HepG2 (cell line): ENCODE measurements around the gene MBOAT7. TPM values are rescaled to one million over a fixed set of nuclear protein-coding genes. Genes with fewer than 3 reads are reported as not detected.

Experiments
- BRD4 ChIP-seq: sonication (generic); formaldehyde crosslinking; IDR thresholded peaks from 2 replicates; pipeline ENCODE4 v1.4.0; 2020; ENCODE audit warnings: missing genetic modification reagents
- CEBPZ ChIP-seq: IDR thresholded peaks from 2 replicates; pipeline ENCODE4 v1.6.1; 2012; ENCODE audit warnings: low read length, improper control_type of control experiment
- E2F5 ChIP-seq: sonication (generic); formaldehyde crosslinking; conservative IDR thresholded peaks from 2 replicates; pipeline ENCODE4 v1.4.0; 2020; ENCODE audit warnings: missing genetic modification reagents
- FOXC1 ChIP-seq: sonication (generic); formaldehyde crosslinking; IDR thresholded peaks from 2 replicates; pipeline ENCODE4 v1.8.0; 2022; ENCODE audit warnings: mild to moderate bottlenecking, missing genetic modification reagents, borderline replicate concordance
- KLF6 ChIP-seq: IDR thresholded peaks from 2 replicates; pipeline ENCODE4 v1.8.0; 2016; ENCODE audit warnings: missing biosample characterization, missing genetic modification reagents
- MIER3 ChIP-seq: IDR thresholded peaks from 2 replicates; pipeline ENCODE4 v1.6.1; 2016; ENCODE audit warnings: missing compliant biosample characterization, borderline replicate concordance
- NFYC ChIP-seq: IDR thresholded peaks from 2 replicates; pipeline ENCODE4 v1.6.1; 2016; ENCODE audit warnings: missing genetic modification reagents, missing compliant biosample characterization
- PHF21A ChIP-seq: sonication (generic); formaldehyde crosslinking; IDR thresholded peaks from 2 replicates; pipeline ENCODE4 v1.5.0; 2020; ENCODE audit warnings: mild to moderate bottlenecking, missing genetic modification reagents
- SMARCE1 ChIP-seq: fragments of 450-650 bp; IDR thresholded peaks from 2 replicates; pipeline ENCODE4 v1.6.1; 2017; ENCODE audit warnings: borderline replicate concordance
- TEAD2 ChIP-seq: sonication (generic); formaldehyde crosslinking; IDR thresholded peaks from 2 replicates; pipeline ENCODE4 v1.9.0; 2021; ENCODE audit warnings: missing genetic modification reagents
- ZBED4 ChIP-seq: sonication (generic); formaldehyde crosslinking; IDR thresholded peaks from 2 replicates; pipeline ENCODE4 v1.4.0; 2020; ENCODE audit warnings: missing genetic modification reagents, borderline replicate concordance
- ZNF317 ChIP-seq: sonication (generic); formaldehyde crosslinking; IDR thresholded peaks from 2 replicates; pipeline ENCODE4 v1.5.0; 2020; ENCODE audit warnings: mild to moderate bottlenecking, missing genetic modification reagents
- ZNF503 ChIP-seq: sonication (generic); formaldehyde crosslinking; IDR thresholded peaks from 2 replicates; pipeline ENCODE4 v1.4.0; 2020; ENCODE audit warnings: missing genetic modification reagents
- ZNF549 ChIP-seq: sonication (generic); formaldehyde crosslinking; IDR thresholded peaks from 2 replicates; pipeline ENCODE4 v1.5.0; 2020; ENCODE audit warnings: missing genetic modification reagents
- ZNF800 ChIP-seq: sonication (generic); formaldehyde crosslinking; IDR thresholded peaks from 2 replicates; pipeline ENCODE4 v1.4.0; 2020; ENCODE audit warnings: missing genetic modification reagents
- ZNF841 ChIP-seq: sonication (generic); formaldehyde crosslinking; IDR thresholded peaks from 2 replicates; pipeline ENCODE4 v1.8.1; 2023; ENCODE audit warnings: missing genetic modification reagents, borderline replicate concordance
- polyA plus RNA-seq, 8 experiments: library from polyadenylated mRNA; depleted of rRNA in 3 of 8; stranded (reverse) in 7 of 8; unstranded in 1 of 8; fragments of >200 nt; fragmentation: Illumina TruSeq in 4 of 8; extraction: Trizol in 4 of 8; gene quantifications; 2 replicates each; pipeline versions ENCODE4 v1.2.1 to v1.2.3, GENCODE V29; 2011 to 2016; ENCODE audit warnings: low read depth in 4 of 8, missing spikeins in 1 of 8, mixed read lengths in 1 of 8; ENCODE audit not compliant: insufficient read depth in 1 of 8
- total RNA-seq, 5 experiments: library from RNA; depleted of rRNA; stranded (reverse); fragments of >200 nt; fragmentation: Illumina TruSeq; extraction: Trizol; gene quantifications; 2 replicates each; pipeline ENCODE4 v1.2.3, GENCODE V29; 2016; ENCODE audit warnings: low read depth in 1 of 5

MBOAT7 gene
- total and polyA plus RNA-seq, 2 of the 13 experiments (the other 11 are each of a cell fraction or from before 2014, with no cell fraction given) = 22.2 to 25.5 TPM

- TF ChIP-seq NFYC (peak; percentile 11; the same call in 1 of the 2 replicates), ZNF841 (CRISPR knock-in tag) (no peak), BRD4 (CRISPR knock-in tag) (0 out of 2 replicates have a peak, but pooled peaks have one; percentile 44), ZNF549 (CRISPR knock-in tag) (no peak), ZBED4 (0 out of 2 replicates have a peak, but pooled peaks have one; percentile 20), ZNF503 (peak; percentile 8; the same call in 1 of the 2 replicates), KLF6 (CRISPR knock-in tag) (no peak), ZNF800 (CRISPR knock-in tag) (no peak), SMARCE1 (no peak), FOXC1 (peak; percentile 22; the same call in 1 of the 2 replicates), E2F5 (CRISPR knock-in tag) (peak; percentile 77), TEAD2 (no peak), ZNF317 (CRISPR knock-in tag) (0 out of 2 replicates have a peak, but pooled peaks have one; percentile 42), CEBPZ (no peak), PHF21A (CRISPR knock-in tag) (peak; percentile 79), MIER3 (no peak)
These were observed 539 bp upstream of the MBOAT7 start (continued) for GRCh38 chr19:54189735-54190502.
